B cell (primary cell): Measurements from ENCODE around the gene DLL1. TPM values are rescaled to one million over a fixed set of nuclear protein-coding genes. Genes with fewer than 3 reads are reported as not detected.

Source experiments
- ATAC-seq: fragments of 200-7000 bp; cut with Tn5 transposase; one replicate; pipeline ENCODE4 v1.10.0; 2021; ENCODE audit warnings: low read depth, mild to moderate bottlenecking, moderate number of reproducible peaks, moderate library complexity
- CTCF ChIA-PET: fragments of 350-600 bp; sonication (Branson Sonifier 250); formaldehyde crosslinking; loops from one replicate; lab custom pipeline; 2021; ENCODE audit warnings: antibody characterized with exemption, inconsistent platforms; lab: Charles Lee
- POLR2A ChIA-PET: fragments of 350-600 bp; sonication (Branson Sonifier 250); formaldehyde crosslinking; loops from one replicate; lab custom pipeline; 2021; ENCODE audit warnings: antibody characterized with exemption; lab: Charles Lee
- DNase-seq: peaks from one replicate; pipeline ENCODE4 v3.0.0; 2013
- H2AFZ ChIP-seq: 2 replicates; pipeline ENCODE4 v1.6.1; 2012; ENCODE audit warnings: mild to moderate bottlenecking, low read depth, low read length; ENCODE audit not compliant: insufficient read depth, poor library complexity, severe bottlenecking
- H3K27ac ChIP-seq, 2 donors: 1 replicate in 1 of 2; 2 replicates in 1 of 2; pipeline ENCODE4 v1.5.1; 2012 to 2013; ENCODE audit warnings: low read length in 2 of 2, mild to moderate bottlenecking in 2 of 2, moderate library complexity in 1 of 2
- H3K27me3 ChIP-seq, 4 experiments: fragments of 200-600 bp in 1 of 4; sonication (generic) in 1 of 4; replicated peaks in 1 of 4; 1 replicate in 2 of 4; 2 replicates in 2 of 4; pipeline versions ENCODE4 v1.6.1 to v1.7.0; 2013 to 2016; ENCODE audit warnings: low read length in 3 of 4, mild to moderate bottlenecking in 2 of 4, mixed read lengths in 1 of 4, moderate library complexity in 1 of 4; ENCODE audit not compliant: insufficient read depth in 4 of 4, control insufficient read depth in 3 of 4; ENCODE audit errors: control extremely low read depth in 1 of 4
- H3K36me3 ChIP-seq, 2 experiments: replicated peaks in 1 of 2; 1 replicate in 1 of 2; 2 replicates in 1 of 2; pipeline versions ENCODE4 v1.6.1 to v1.7.1; 2013; ENCODE audit warnings: low read length in 1 of 2; ENCODE audit not compliant: insufficient read depth in 2 of 2, control insufficient read depth in 1 of 2; ENCODE audit errors: control extremely low read depth in 1 of 2, extremely low read depth in 1 of 2
- H3K4me1 ChIP-seq, 2 donors: fragments of 200-600 bp in 1 of 2; sonication (generic) in 1 of 2; 1 replicate in 1 of 2; 2 replicates in 1 of 2; pipeline versions ENCODE4 v1.5.1 to v1.6.1; 2013 to 2017; ENCODE audit warnings: low read length in 2 of 2; ENCODE audit not compliant: control insufficient read depth in 2 of 2, insufficient read depth in 2 of 2
- H3K4me2 ChIP-seq: replicated peaks from 2 replicates; pipeline ENCODE3; 2012; ENCODE audit warnings: mild to moderate bottlenecking, low read depth, low read length; ENCODE audit not compliant: poor library complexity, severe bottlenecking
- H3K4me3 ChIP-seq, 5 experiments: fragments of 200-600 bp in 1 of 5; sonication (generic) in 1 of 5; 1 replicate in 3 of 5; 2 replicates in 2 of 5; pipeline versions ENCODE4 v1.5.1 to v1.7.0; 2011 to 2016; ENCODE audit warnings: low read length in 4 of 5, mild to moderate bottlenecking in 4 of 5, low read depth in 2 of 5, control low read depth in 1 of 5, moderate library complexity in 1 of 5; ENCODE audit not compliant: insufficient read depth in 1 of 5; ENCODE audit errors: control extremely low read depth in 1 of 5, extremely low read depth in 1 of 5
- H3K79me2 ChIP-seq: fragments of 200-600 bp; sonication (generic); one replicate; pipeline ENCODE4 v1.6.0; 2016; ENCODE audit warnings: low read length; ENCODE audit not compliant: control insufficient read depth, insufficient read depth
- H3K9ac ChIP-seq: fragments of 200-600 bp; sonication (generic); 2 replicates; pipeline ENCODE4 v1.6.1; 2017; ENCODE audit warnings: mild to moderate bottlenecking, low read length, moderate library complexity
- H3K9me3 ChIP-seq, 3 donors: one replicate each; pipeline versions ENCODE4 v1.6.1 to v1.7.1; 2013; ENCODE audit warnings: low read length in 2 of 3; ENCODE audit not compliant: control insufficient read depth in 2 of 3, insufficient read depth in 1 of 3; ENCODE audit errors: control extremely low read depth in 1 of 3
- H4K20me1 ChIP-seq: 2 replicates; pipeline ENCODE4 v1.6.0; 2012; ENCODE audit warnings: mild to moderate bottlenecking, low read length; ENCODE audit not compliant: insufficient read depth, control insufficient read depth, poor library complexity, severe bottlenecking
- H3K27ac Mint-ChIP-seq: one replicate; pipeline ENCODE4 v1.8.0; 2021; ENCODE audit warnings: mixed read lengths
- H3K27me3 Mint-ChIP-seq: one replicate; pipeline ENCODE4 v1.8.0; 2021; ENCODE audit warnings: mixed read lengths
- H3K4me1 Mint-ChIP-seq: one replicate; pipeline ENCODE4 v1.8.0; 2021; ENCODE audit warnings: mixed read lengths
- H3K4me3 Mint-ChIP-seq: one replicate; pipeline ENCODE4 v1.8.0; 2021; ENCODE audit warnings: mixed read lengths
- H3K9me3 Mint-ChIP-seq: one replicate; pipeline ENCODE4 v1.8.0; 2022; ENCODE audit warnings: mixed read lengths; ENCODE audit not compliant: insufficient read depth
- EZH2 ChIP-seq: IDR thresholded peaks from 2 replicates; pipeline ENCODE4 v1.6.1; 2012; ENCODE audit warnings: borderline replicate concordance, low read depth, mild to moderate bottlenecking, moderate library complexity, low read length; ENCODE audit not compliant: insufficient read depth, poor library complexity, severe bottlenecking
- WGBS: methylation state at CpG from one replicate; pipeline ENCODE4 v1.1.5; 2013; ENCODE audit warnings: missing lambda C conversion rate; ENCODE audit not compliant: insufficient coverage; 5-methylcytosine and 5-hydroxymethylcytosine counted together
- intact Hi-C: fragments of 100-400 bp; cut with micrococcal nuclease; formaldehyde crosslinking; loops from one replicate; pipeline ENCODE4 v1.10.0; 2022
- polyA plus RNA-seq: library from polyadenylated mRNA; depleted of rRNA; stranded (reverse); fragments of >200 nt; gene quantifications from 2 replicates; pipeline ENCODE4 v1.2.3, GENCODE V29; 2012
- total RNA-seq, 2 donors: library from RNA; stranded (reverse); fragments of 120-200 nt in 1 of 2; gene quantifications; 1 replicate in 1 of 2; 2 replicates in 1 of 2; pipeline versions ENCODE4 v1.2.3 to v1.2.4, GENCODE V29; 2013 to 2022
- TF ChIP-seq, protein P1 (sequence below): fragments of 200-600 bp; IDR thresholded peaks from one replicate; pipeline ENCODE4 v1.8.0; 2022; ENCODE audit warnings: antibody characterized with exemption, mild to moderate bottlenecking

DLL1 gene
- total and polyA plus RNA-seq, 2 donors (not counting 1 experiment from before 2014, with no cell fraction given) = 1.6 to 6.8 TPM

DNA sequence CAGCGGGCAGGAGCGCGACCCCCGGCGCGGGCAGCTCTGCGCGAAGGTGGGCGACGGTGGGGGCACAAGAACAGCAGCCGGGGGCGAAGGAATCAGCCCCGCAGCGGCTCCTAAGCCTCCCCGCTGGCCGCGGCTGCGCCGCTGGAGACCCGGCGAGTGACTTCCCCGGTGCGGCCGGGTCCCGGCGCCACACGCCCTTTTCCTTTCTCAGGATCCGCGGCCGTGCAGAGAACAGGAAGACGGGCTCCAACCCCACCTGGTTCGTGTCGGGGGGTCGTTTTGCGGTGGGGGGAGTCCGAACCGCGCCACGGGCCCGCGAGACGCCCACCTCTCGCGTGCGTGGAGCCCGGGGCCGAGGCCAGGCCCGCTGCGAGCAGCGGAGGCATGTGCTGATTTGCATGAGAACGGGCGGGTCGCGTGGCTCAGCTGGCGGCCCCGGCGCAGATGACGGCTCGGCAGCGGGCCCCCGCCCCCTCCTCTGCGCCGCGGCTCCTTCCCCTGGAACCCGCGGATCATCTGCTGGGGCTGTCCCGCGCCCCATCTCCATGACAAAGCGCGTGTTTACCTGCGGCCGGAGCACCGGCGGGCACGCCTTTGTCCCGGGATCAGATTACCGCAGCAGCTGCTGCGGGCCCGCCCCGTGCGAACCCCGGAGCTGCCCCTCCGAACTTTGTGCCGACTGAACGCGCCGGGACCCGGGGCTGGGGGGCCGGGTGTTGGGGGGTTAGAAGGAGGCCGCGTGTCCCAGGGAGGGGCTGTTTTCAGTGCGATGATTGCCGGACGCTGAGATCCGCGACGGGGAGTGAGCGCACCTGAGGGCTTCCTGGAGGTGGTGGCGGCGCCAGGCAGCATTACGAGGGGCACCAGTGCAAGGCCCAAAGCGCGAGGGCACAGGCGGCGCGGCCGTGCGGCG is 4.9 kb upstream of the DLL1 start:
- H3K4me1 ChIP-seq = peaks cover 48 to 69% of the 10 kb centered on the region in 2 donors

More for the DNA sequence above, 4.9 kb upstream of the DLL1 start:
- peak overlapping the region; percentile 85 for H3K4me3 Mint-ChIP-seq
- peak overlapping the region; percentile 7 to 70 (median 49) for H3K4me3 ChIP-seq
- H3K36me3 ChIP-seq = no peaks in the 10 kb centered on the region
- intact Hi-C loops = loop anchor here (1.0 to 10.0 kb wide), 2 partner anchors 11 to 571 kb away; partner anchors contain the start of genes FAM120B and PHF10
- H3K4me2 ChIP-seq = peak overlapping the region; percentile 98
- peaks cover 71% of the 10 kb centered on the region for H3K27me3 Mint-ChIP-seq
- 2% methylated on average over 103 of the region's 109 CpGs for whole genome bisulfite sequencing
- H3K79me2 ChIP-seq = no peaks in the 10 kb centered on the region
- no peaks in the 10 kb centered on the region for H3K9me3 Mint-ChIP-seq
- CTCF ChIA-PET = interaction anchor here (1.6 to 1.8 kb wide), 3 partner anchors 18 to 506 kb away, joined by 3 to 6 read pairs (median 6); no protein-coding TSS in a partner anchor
- peak; percentile 68 for ATAC-seq
- peak overlapping the region; percentile 46 for H3K27ac Mint-ChIP-seq
- DNase-seq = peak; percentile 87
- H3K4me1 Mint-ChIP-seq = peaks cover 43% of the 10 kb centered on the region
- peaks cover 0 to 9% (median 0%) of the 10 kb centered on the region in 3 donors for H3K9me3 ChIP-seq
- H3K27ac ChIP-seq = no peak overlapping the region
- H2AFZ ChIP-seq = peak overlapping the region; percentile 91
- H3K9ac ChIP-seq = peak overlapping the region; percentile 63
- peaks cover 11% of the 10 kb centered on the region for H4K20me1 ChIP-seq
- POLR2A ChIA-PET = interaction anchor here (1.3 kb wide), 1 partner anchor 10 kb away, joined by 3 read pairs; the partner anchor contains the start of gene FAM120B
- TF ChIP-seq, protein P1, sequence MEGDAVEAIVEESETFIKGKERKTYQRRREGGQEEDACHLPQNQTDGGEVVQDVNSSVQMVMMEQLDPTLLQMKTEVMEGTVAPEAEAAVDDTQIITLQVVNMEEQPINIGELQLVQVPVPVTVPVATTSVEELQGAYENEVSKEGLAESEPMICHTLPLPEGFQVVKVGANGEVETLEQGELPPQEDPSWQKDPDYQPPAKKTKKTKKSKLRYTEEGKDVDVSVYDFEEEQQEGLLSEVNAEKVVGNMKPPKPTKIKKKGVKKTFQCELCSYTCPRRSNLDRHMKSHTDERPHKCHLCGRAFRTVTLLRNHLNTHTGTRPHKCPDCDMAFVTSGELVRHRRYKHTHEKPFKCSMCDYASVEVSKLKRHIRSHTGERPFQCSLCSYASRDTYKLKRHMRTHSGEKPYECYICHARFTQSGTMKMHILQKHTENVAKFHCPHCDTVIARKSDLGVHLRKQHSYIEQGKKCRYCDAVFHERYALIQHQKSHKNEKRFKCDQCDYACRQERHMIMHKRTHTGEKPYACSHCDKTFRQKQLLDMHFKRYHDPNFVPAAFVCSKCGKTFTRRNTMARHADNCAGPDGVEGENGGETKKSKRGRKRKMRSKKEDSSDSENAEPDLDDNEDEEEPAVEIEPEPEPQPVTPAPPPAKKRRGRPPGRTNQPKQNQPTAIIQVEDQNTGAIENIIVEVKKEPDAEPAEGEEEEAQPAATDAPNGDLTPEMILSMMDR = no peak
- TF ChIP-seq EZH2 = peak; percentile 82
- H3K27me3 ChIP-seq = peaks cover 0 to 88% (median 59%) of the 10 kb centered on the region in 4 experiments
